HG03354 (cell line): ENCODE results near the gene JADE3.

Source experiments
- ATAC-seq: cut with Tn5 transposase; IDR thresholded peaks from one replicate; pipeline ENCODE4 v1.9.1; 2021; ENCODE audit warnings: mild to moderate bottlenecking; ENCODE audit not compliant: unreplicated experiment, poor library complexity, severe bottlenecking

The JADE3 gene

GRCh38 chrX:47098338-47099094 is 186.3 kb downstream of the JADE3 start:
- no peak for ATAC-seq

- no peak for ATAC-seq
Observed at GRCh38 chrX:47101206-47101605, 189.0 kb downstream of the JADE3 start.
